Measurements from ENCODE around the gene NLRC5.

NLRC5 gene

DNA sequence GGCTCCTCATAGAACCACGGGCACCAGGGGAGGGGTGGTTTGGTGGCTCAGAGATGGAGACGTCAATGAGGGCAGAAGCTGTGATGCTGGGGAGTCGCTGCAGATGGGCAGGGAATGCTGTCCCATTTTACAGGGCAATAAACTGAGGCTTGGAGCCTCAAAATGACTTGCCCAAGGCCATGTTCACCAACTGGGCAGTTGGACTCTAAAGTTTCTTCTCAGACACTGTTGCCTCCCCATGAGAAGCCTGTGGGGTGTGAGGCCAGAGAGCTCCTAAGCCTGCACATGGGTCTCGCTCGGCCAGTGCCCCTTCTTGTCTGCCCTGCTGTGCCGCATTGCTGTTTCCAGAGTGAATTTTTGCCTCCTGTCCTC, 141.6 kb downstream of the NLRC5 start:
- DNase-seq = no peak

DNA sequence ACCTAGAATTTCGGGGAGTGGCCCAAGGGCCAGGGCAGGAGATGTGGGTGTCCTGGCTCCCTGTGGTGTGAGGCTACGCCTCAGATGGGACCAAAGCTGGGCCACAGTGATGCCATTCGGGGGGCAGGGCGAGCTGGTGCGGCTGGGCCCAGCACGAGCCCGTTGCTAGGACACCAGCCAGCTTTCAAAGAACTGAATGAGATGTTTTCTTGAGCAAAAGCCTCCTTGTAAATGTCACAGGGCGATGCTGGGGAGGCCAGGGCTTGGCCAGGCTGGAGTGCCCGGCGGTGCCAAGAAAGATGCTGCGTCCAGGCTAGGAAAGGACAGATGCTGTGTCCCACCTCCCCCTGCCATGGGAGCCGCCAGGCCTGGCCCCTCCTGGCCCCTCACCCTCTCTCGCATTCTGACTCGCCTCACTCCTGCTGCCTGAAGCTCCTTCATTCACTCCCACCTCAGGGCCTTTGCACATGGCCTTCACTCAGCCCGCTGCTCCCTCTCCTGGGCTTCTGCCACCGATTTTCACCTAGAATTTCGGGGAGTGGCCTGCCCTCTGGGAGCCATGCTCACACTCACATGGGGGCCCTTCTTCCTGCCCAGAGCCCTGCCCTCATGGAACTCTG, 142.1 kb downstream of the NLRC5 start:
- DNase-seq = no peak

DNA sequence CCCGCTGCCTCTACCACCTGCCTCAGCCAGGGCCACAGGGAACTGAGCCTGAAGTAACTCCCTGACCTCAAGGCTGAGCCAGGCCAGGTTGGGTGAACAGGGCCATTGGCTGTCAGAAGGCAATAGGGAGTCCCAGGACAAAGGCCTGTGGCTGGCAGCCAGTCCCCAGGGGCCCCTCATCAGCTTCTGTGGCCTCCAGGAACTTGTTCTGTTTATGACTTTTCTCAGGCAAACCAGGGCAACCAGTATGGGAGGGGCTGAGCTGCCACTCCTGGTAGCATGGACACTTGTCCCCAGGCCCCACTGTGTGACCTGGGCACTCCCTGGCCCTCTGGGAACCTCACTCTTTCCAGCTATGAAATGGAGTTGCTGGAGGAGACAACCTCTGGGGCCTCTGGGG, 143.1 kb downstream of the NLRC5 start:
- DNase-seq = no peak

DNA sequence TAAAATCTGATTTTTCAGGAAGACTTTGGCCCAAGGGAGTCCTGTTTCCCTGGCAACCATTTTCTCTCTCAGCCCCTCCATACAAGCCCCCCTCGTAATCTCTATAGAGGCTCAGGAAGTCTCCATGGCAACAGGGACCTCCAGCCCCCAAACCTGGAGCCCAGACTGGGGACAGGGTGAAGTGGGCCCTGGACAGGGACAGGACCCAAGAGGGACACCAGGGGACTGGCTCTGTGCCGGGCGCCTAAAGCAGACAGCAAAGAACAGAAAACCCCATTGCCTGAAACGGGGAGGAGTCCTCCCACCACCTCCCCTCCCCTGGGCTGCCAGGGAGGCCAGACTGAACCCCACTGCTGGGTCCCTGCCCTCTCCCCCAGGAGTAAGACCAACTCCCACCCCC, 143.7 kb downstream of the NLRC5 start:
- DNase-seq = no peak

All from NCI-H2171 (cell line).